ENCODE results near the gene SAMD10.
A peak's percentile ranks its signal among the peaks of the same experiment; 100 is the strongest.

SAMD10 gene

DNA sequence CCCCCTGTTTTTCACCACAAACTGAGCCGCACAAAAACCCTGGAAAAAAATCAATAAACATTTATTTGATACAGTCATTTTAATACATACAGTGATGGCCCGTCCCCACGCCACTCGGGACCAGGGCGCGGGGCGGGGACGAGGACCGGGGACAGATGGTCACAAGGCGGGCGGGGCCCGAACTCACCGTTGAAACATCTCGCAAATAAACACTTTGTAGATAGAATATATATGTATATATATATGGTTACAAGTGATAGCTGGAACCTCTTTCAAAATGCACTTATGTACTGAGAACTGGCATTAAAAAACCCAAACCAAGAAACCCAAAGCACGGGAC is 22.8 kb downstream of the SAMD10 start:
- H3K9ac ChIP-seq (ENCODE audit: insufficient read length) = peak overlapping the region; percentile 70
- H3K4me3 ChIP-seq = peak overlapping the region; percentile 84
- H3K36me3 ChIP-seq (ENCODE audit: insufficient read depth, low read length) = peaks cover 5% of the 10 kb centered on the region; the same call in 1 of the 2 replicates
- no peak for DNase-seq (ENCODE audit: low read depth, low spot score)
- TF ChIP-seq FOXP2 (optimal IDR thresholded peaks at IDR 0.05; ENCODE audit: control extremely low read depth, extremely low read length, insufficient read depth) = no peak
- TF ChIP-seq EZH2 (IDR thresholded peaks at IDR 0.05) = no peak
- no peak for TF ChIP-seq POLR2AphosphoS5 (IDR thresholded peaks at IDR 0.05; ENCODE audit: borderline replicate concordance, low read depth, low read length)
- H3K9me3 ChIP-seq (ENCODE audit: low read depth, low read length) = no peaks in the 10 kb centered on the region
- peak overlapping the region; percentile 86 for H3K27ac ChIP-seq

DNA sequence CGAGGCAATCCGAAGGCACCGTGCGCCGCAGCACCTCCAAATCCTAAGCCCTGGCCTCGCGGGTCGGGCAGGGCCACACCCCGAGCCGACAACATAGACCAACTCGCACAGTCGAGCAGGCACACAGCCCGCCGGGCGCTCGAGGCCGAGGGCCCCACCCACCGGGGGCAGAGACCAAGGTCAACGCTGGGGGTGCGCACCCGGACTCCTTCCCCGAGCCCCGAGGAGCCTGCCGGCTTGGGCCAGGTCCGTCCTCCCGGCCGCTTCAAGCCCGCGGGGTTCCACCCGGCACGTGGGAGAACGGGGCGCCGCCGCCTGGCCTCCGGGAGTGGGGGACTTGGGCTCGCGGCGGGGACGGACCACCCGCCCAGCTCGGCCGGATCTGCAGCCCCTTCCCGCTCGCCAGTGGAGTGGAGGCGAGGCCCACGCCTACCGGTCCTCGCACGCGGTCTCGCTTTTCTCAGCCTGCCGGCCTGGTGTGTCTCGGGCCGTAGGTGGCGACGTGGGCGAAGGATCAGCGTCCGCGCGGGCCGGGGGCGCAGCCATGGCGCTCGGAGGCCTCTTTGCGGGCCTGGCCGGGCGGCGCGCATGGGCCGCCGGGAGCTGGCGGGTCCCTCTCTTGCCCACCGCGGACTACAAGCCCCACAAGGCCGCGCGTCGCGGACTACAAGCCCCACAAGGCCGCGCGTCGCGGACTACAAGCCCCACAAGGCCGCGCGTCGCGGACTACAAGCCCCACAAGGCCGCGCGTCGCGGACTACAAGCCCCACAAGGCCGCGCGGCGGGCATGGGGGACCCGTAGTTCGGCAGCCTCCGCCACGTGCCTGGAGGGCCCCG is 23.4 kb downstream of the SAMD10 start, which contains the start of gene UCKL1:
TSS of gene UCKL1 (minus strand) at position 590 of the 837 bp plus-strand sequence. CDS start at position 546, 44 bp downstream.
- no peaks in the 10 kb centered on the region; the same call in 1 of the 2 replicates for H3K36me3 ChIP-seq (ENCODE audit: insufficient read depth, low read length)
- peak within 1 kb of the TSS; percentile 99 for H3K9ac ChIP-seq (ENCODE audit: insufficient read length)
- no peaks in the 10 kb centered on the region for H3K9me3 ChIP-seq (ENCODE audit: low read depth, low read length)
- H3K27ac ChIP-seq = peak within 1 kb of the TSS; percentile 86
- no peak for TF ChIP-seq EZH2 (IDR thresholded peaks at IDR 0.05)
- TF ChIP-seq POLR2AphosphoS5 (IDR thresholded peaks at IDR 0.05; ENCODE audit: borderline replicate concordance, low read depth, low read length) = peak; percentile 75
- TF ChIP-seq FOXP2 (optimal IDR thresholded peaks at IDR 0.05; ENCODE audit: control extremely low read depth, extremely low read length, insufficient read depth) = no peak
- no peak for DNase-seq (ENCODE audit: low read depth, low spot score)
- peak within 1 kb of the TSS; percentile 97 for H3K4me3 ChIP-seq

DNA sequence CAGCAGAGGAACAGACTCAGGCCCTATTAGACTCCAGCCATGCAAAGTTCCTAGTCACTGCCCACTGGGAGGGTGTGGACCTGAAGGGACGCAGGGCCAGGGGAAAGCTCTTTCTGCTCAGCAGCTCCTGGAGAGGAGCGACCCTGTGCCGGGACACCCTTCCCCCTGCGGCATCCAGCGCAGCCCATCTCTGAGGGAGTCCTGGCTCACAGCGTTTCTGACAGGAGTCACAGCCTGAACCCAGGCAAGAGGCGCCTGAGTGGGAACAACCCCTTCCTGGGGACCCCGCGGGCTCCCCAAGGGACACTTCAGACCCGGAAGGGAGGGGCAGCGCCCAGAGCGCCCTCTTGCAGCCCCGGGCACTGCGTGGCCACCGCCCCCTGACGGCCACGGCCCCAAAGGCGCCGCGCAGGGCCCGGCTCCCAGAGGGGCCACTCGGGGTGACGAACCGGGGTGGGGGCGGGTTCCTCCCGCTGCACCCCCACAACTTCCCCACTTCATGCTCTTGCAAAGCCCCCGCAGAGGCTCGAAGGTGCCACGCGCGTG is 24.1 kb downstream of the SAMD10 start:
- DNase-seq (ENCODE audit: low read depth, low spot score) = no peak
- Histone ChIP-seq H3K9me3 (ENCODE audit: low read depth, low read length) (no peaks in the 10 kb centered on the region), H3K36me3 (ENCODE audit: insufficient read depth, low read length) (no peaks in the 10 kb centered on the region; the same call in 1 of the 2 replicates), H3K4me3 (peak overlapping the region; percentile 97), H3K9ac (ENCODE audit: insufficient read length) (peak overlapping the region; percentile 99), H3K27ac (0 out of 2 replicates have a peak overlapping the region, but pooled peaks have one; percentile 79)
- no peak for TF ChIP-seq FOXP2 (optimal IDR thresholded peaks at IDR 0.05; ENCODE audit: control extremely low read depth, extremely low read length, insufficient read depth)
- no peak for TF ChIP-seq POLR2AphosphoS5 (IDR thresholded peaks at IDR 0.05; ENCODE audit: borderline replicate concordance, low read depth, low read length)
- TF ChIP-seq EZH2 (IDR thresholded peaks at IDR 0.05) = no peak

DNA sequence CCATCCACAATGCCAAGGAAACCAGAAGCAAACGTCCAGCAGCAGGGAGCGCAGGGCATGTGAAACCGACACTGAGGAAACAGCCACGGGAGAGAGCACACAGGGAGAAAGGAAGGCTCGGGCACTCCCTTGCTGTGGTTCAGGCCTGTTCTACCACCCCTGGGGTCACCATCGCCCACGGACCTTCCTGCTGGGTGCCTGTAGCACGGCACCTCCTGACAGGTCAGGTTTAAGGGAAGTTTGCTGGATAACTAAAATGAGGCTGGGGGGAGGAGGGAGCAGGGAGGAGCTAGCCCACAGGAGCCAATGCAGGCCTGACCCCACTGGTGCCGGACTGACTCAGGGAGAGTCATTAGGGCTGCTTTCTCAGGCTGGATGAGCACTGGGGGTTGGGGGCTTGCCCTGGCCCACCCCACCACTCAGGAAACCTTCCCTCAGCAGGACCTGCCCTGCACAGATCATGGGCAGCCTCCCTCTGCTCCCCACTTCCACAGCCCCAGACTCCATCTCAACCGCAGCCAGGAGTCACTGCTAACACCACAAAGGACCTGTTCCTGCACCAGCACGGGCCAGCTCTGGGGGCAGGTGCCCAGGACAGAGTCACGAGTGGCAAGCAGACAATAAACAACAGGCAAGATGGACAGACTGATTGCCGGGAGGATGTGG is 25.5 kb downstream of the SAMD10 start:
- Histone ChIP-seq H3K4me3 (no peak overlapping the region), H3K9ac (ENCODE audit: insufficient read length) (no peak overlapping the region), H3K9me3 (ENCODE audit: low read depth, low read length) (no peaks in the 10 kb centered on the region), H3K36me3 (ENCODE audit: insufficient read depth, low read length) (no peaks in the 10 kb centered on the region; the same call in 1 of the 2 replicates), H3K27ac (no peak overlapping the region)
- TF ChIP-seq FOXP2 (optimal IDR thresholded peaks at IDR 0.05; ENCODE audit: control extremely low read depth, extremely low read length, insufficient read depth) = no peak
- no peak for DNase-seq (ENCODE audit: low read depth, low spot score)

DNA sequence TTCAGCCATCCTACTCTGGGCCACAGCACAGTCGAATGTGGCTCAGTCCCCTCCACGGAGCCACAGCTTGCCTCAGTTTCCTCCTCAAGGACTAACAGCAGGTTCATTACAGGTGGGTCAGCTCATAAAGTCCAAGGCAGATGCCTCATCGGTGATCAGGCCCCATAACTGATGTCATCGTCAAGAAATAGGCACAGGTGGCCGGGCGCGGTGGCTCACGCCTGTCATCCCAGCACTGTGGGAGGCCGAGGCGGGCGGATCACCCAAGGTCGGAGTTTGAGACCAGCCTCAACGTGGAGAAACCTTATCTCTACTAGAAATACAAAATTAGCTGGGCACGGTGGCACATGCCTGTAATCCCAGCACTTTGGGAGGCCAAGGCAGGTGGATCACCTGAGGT is 26.7 kb downstream of the SAMD10 start:
- Histone ChIP-seq H3K9ac (ENCODE audit: insufficient read length) (no peak overlapping the region), H3K4me3 (no peak overlapping the region), H3K36me3 (ENCODE audit: insufficient read depth, low read length) (no peaks in the 10 kb centered on the region), H3K9me3 (ENCODE audit: low read depth, low read length) (no peaks in the 10 kb centered on the region), H3K27ac (no peak overlapping the region)
- no peak for DNase-seq (ENCODE audit: low read depth, low spot score)
- no peak for TF ChIP-seq POLR2AphosphoS5 (IDR thresholded peaks at IDR 0.05; ENCODE audit: borderline replicate concordance, low read depth, low read length)

DNA sequence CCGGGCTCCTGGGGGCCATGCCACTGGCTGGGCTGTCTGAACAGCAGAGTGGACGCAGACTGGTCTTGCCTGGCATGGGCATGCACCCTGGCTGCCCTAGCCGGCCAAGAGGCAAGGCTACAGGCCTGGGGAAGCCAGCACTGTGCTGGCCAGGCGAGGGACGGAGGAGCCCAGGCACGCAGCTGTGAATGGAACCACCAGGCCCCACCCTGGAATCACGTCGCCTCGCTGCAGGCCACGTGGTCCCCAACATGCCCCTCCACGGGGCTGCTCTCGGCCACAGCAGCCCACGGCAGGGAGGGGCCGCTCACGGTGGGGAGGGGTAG is 27.3 kb downstream of the SAMD10 start:
- TF ChIP-seq POLR2AphosphoS5 (IDR thresholded peaks at IDR 0.05; ENCODE audit: borderline replicate concordance, low read depth, low read length) (no peak), FOXP2 (optimal IDR thresholded peaks at IDR 0.05; ENCODE audit: control extremely low read depth, extremely low read length, insufficient read depth) (no peak)
- H3K4me3 ChIP-seq = no peak overlapping the region
- no peaks in the 10 kb centered on the region for H3K9me3 ChIP-seq (ENCODE audit: low read depth, low read length)
- H3K36me3 ChIP-seq (ENCODE audit: insufficient read depth, low read length) = no peaks in the 10 kb centered on the region
- no peak for DNase-seq (ENCODE audit: low read depth, low spot score)
- no peak overlapping the region for H3K9ac ChIP-seq (ENCODE audit: insufficient read length)
- no peak overlapping the region for H3K27ac ChIP-seq

DNA sequence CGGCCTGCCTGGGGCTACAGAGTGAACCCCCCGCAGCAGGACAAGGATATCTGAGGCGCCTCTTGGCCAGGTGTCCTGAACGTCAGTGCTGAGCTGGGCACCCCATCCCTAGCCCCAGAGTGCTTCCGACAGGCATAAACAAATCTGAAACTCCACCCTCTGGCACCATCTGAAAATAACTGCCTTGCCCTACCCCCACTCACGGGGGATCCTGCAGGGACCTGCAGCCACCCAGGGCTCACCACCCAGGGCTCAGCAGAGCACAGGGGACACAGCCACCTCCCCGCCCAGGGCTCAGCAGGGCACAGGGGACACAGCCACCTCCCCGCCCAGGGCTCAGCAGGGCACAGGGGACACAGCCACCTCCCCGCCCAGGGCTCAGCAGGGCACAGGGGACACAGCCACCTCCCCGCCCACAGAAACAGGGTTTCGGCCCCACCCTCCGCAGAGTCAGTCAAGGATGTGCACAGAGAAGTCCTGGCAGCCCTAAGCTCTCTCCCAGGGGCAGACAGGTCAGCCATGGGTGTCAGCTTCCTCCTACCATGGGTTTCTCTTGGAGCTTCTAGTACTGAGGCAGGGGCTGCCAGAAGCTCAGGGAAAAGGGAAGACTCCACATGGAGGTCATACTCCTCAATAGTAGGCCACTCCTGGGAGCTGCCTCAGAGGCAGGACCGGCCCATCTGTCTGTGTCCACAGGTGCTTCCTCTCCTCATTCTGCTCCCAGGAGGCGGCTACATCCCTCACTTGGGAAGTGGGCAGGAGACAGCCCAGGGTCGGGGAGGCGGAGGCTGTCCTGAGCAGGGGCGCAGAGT is 27.8 kb downstream of the SAMD10 start:
- DNase-seq (ENCODE audit: low read depth, low spot score) = no peak
- Histone ChIP-seq H3K27ac (no peak overlapping the region), H3K36me3 (ENCODE audit: insufficient read depth, low read length) (no peaks in the 10 kb centered on the region), H3K9me3 (ENCODE audit: low read depth, low read length) (no peaks in the 10 kb centered on the region), H3K9ac (ENCODE audit: insufficient read length) (no peak overlapping the region), H3K4me3 (no peak overlapping the region)
- TF ChIP-seq EZH2 (IDR thresholded peaks at IDR 0.05) = no peak

DNA sequence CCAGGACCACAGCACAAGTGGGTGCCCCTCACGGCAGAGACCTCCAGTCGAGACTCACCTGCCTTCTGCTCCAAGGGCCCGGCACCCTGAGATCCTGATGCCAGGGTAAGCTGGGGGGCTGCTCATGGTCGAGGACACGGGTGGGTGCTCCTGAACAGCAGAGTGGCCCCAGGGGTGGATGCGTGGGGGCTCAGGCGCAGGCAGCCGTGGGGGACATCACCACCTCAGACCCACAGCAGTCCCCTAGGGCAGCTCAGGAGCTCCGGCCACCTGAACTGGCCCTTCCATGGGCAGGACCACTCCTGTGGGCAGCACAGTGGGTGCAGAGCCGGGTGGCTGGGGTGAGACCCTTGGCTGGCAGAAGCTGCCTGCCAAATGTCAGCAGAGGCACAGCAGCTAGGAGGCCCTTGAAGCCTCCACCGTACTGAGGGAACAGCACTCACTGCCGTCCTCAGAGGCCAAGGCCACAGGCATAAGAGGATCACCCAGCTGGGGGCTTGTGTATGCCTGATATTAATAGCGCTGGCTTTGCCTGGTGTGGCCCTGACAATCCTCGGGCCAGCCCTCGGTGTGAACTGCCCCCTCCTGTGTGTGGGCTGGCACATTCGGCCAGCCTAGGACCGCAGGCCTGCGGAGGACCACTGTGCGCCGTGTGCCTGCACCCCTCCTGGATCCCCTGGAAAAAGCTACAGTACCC is 28.6 kb downstream of the SAMD10 start:
- DNase-seq (ENCODE audit: low read depth, low spot score) = no peak
- H3K4me3 ChIP-seq = no peak overlapping the region
- H3K27ac ChIP-seq = no peak overlapping the region
- TF ChIP-seq EZH2 (IDR thresholded peaks at IDR 0.05) (no peak), POLR2AphosphoS5 (IDR thresholded peaks at IDR 0.05; ENCODE audit: borderline replicate concordance, low read depth, low read length) (no peak), FOXP2 (optimal IDR thresholded peaks at IDR 0.05; ENCODE audit: control extremely low read depth, extremely low read length, insufficient read depth) (no peak)
- no peaks in the 10 kb centered on the region for H3K9me3 ChIP-seq (ENCODE audit: low read depth, low read length)
- H3K9ac ChIP-seq (ENCODE audit: insufficient read length) = no peak overlapping the region
- H3K36me3 ChIP-seq (ENCODE audit: insufficient read depth, low read length) = no peaks in the 10 kb centered on the region

All from SK-N-MC (cell line).